Heart right ventricle (tissue), 16 donors: ENCODE results near the gene ALDH1L1. TPM values are rescaled to one million over a fixed set of nuclear protein-coding genes. Genes with fewer than 3 reads are reported as not detected.

Experiments used
- ATAC-seq, 8 donors: fragments of 200-7000 bp; cut with Tn5 transposase; one replicate each; pipeline ENCODE4 v1.9.1; 2020; ENCODE audit warnings: mild to moderate bottlenecking in 8 of 8, moderate library complexity in 8 of 8, moderate number of reproducible peaks in 1 of 8
- DNase-seq, 2 donors: peaks; one replicate each; pipeline ENCODE4 v3.0.0-alpha.2; 2020
- H3K27ac ChIP-seq, 10 donors: fragments of 200-600 bp; sonication (generic) in 2 of 10; one replicate each; pipeline versions ENCODE4 v1.5.0 to v1.8.0; 2020 to 2022; ENCODE audit warnings: mild to moderate bottlenecking in 3 of 10
- H3K27me3 ChIP-seq, 7 donors: fragments of 200-600 bp; one replicate each; pipeline ENCODE4 v1.8.0; 2021 to 2022; ENCODE audit warnings: mild to moderate bottlenecking in 2 of 7
- H3K36me3 ChIP-seq, 9 donors: fragments of 200-600 bp; sonication (generic) in 1 of 9; one replicate each; pipeline versions ENCODE4 v1.5.0 to v1.8.0; 2020 to 2022; ENCODE audit warnings: mild to moderate bottlenecking in 2 of 9
- H3K4me1 ChIP-seq, 9 donors: fragments of 200-600 bp; sonication (generic) in 1 of 9; one replicate each; pipeline versions ENCODE4 v1.5.0 to v1.8.0; 2020 to 2022; ENCODE audit warnings: mild to moderate bottlenecking in 4 of 9
- H3K4me3 ChIP-seq, 10 donors: fragments of 200-600 bp; sonication (generic) in 2 of 10; one replicate each; pipeline versions ENCODE4 v1.5.0 to v1.8.0; 2020 to 2022; ENCODE audit warnings: mild to moderate bottlenecking in 7 of 10, moderate library complexity in 2 of 10
- H3K9me3 ChIP-seq, 11 donors: fragments of 200-600 bp in 10 of 11; sonication (generic) in 2 of 11; one replicate each; pipeline versions ENCODE4 v1.5.0 to v1.8.0; 2013 to 2022; ENCODE audit warnings: mild to moderate bottlenecking in 2 of 11, control low read depth in 1 of 11, moderate library complexity in 1 of 11
- CTCF ChIP-seq, 9 donors: fragments of 200-600 bp; sonication (generic) in 2 of 9; IDR thresholded peaks; one replicate each; pipeline versions ENCODE4 v1.5.0 to v1.8.0; 2021 to 2022; ENCODE audit warnings: antibody characterized with exemption in 9 of 9, mild to moderate bottlenecking in 5 of 9, moderate library complexity in 1 of 9
- WGBS, 2 donors: extraction: QIAGEN DNeasy Blood & Tissue Kit; methylation state at CpG; one replicate each; pipeline ENCODE4 v1.1.7; 2013; ENCODE audit warnings: inconsistent platforms in 1 of 2; 5-methylcytosine and 5-hydroxymethylcytosine counted together
- intact Hi-C, 10 donors: fragments of 100-400 bp; cut with DNase I; formaldehyde crosslinking; loops; one replicate each; pipeline versions ENCODE4 v1.11.1 to v1.14.2; 2022
- polyA plus RNA-seq, 2 donors: library from polyadenylated mRNA; stranded (reverse); fragments of 200-250 nt; gene quantifications; one replicate each; pipeline ENCODE4 v1.2.3, GENCODE V29; 2013
- total RNA-seq, 10 donors: library from RNA; stranded (reverse); fragmentation: NEBNext Ultra II Directional in 3 of 10; extraction: Animal tissue kit (Norgen Biotek cat#: 25700) in 3 of 10; gene quantifications; one replicate each; pipeline versions ENCODE4 v1.2.1 to v1.2.4, GENCODE V29; 2021 to 2023
- donor health status: Arrhythmogenic right ventricular cardiomyopathy.
- donor health status: ischemic (EF 13 %, LVEDD 7.1; RV severe dilation, severe dysfunction).
- donor health status: healthy with polysubstance abuse.
- donor health status: DM: no; HTN: yes; CAD: no.
- donor health status: DM: no; HTN: no; CAD: no.
- donor health status: ischemic (EF 25% LVEDD 6.9; RV normal size, moderate dysfunction).
- donor health status: ischemic (EF 25% LVEDD 5.7; RV mildly dilated, moderate dysfunction).
- donor health status: healthy.
- donor health status: DM: yes; HTN: yes; CAD: no.
- donor health status: Ischemic cardiomyopathy.
- donor health status: ischemic (EF 35%, LVEDD 5.7; RV mildly dilated, moderate dysfunction).
- donor health status: nonischemic (EF 11% LVEDD 7.7; RV severe dilation, severe dysfunction).
- donor health status: DM: yes; HTN: yes; CAD: no.
- donor health status: PGD.
- donor health status: ischemic (EF 29% LVEDD 5.4; RV normal size, mild dysfunction).
- donor health status: nonischemic (EF 23%, LVEDD 6.1; RV moderate dilation, normal function).

Gene ALDH1L1
- total and polyA plus RNA-seq, 12 donors: 14.9 to 45.9 (median 31.7) TPM

GRCh38 chr3:126054870-126055269 is 125.5 kb downstream of the ALDH1L1 start:
- WGBS, 2 donors: 96 to 97% methylated on average over 5 of the region's 5 CpGs

GRCh38 chr3:126053949-126054569 is 126.3 kb downstream of the ALDH1L1 start:
- no peak for TF ChIP-seq CTCF (IDR thresholded peaks at IDR 0.05)

More at GRCh38 chr3:126054870-126055269, 125.5 kb downstream of the ALDH1L1 start:
- ATAC-seq (no peak), DNase-seq (no peak)
- H3K4me3 ChIP-seq: no peak overlapping the region
- no peaks in the 10 kb centered on the region for H3K27me3 ChIP-seq
- no peak for TF ChIP-seq CTCF (IDR thresholded peaks at IDR 0.05)
- H3K9me3 ChIP-seq: no peaks in the 10 kb centered on the region
- H3K4me1 ChIP-seq: peaks cover 0 to 32% (median 17%) of the 10 kb centered on the region in 9 donors
- H3K36me3 ChIP-seq: peaks cover 0 to 12% (median 0%) of the 10 kb centered on the region in 9 donors
- no peak overlapping the region for H3K27ac ChIP-seq
- intact Hi-C loops: no loop called here

More at GRCh38 chr3:126053949-126054569, 126.3 kb downstream of the ALDH1L1 start:
- intact Hi-C loops: no loop called here
- Histone ChIP-seq H3K4me1 (peaks cover 0 to 31% (median 17%) of the 10 kb centered on the region in 9 donors), H3K36me3 (peaks cover 0 to 15% (median 0%) of the 10 kb centered on the region in 9 donors), H3K27ac (no peak overlapping the region), H3K27me3 (no peaks in the 10 kb centered on the region), H3K9me3 (no peaks in the 10 kb centered on the region), H3K4me3 (no peak overlapping the region)
- no peak for ATAC-seq
- DNase-seq: no peak
- 96 to 98% methylated on average over 6 of the region's 6 CpGs for WGBS, 2 donors

Other genes with a start within 250 kb of the ALDH1L1 start
- gene ROPN1B, start 211.4 kb downstream of the ALDH1L1 start, total RNA-seq: 1 to 10 TPM; 1.2 to 4.7 (median 3.2) TPM
- 1 to 10 TPM; 1.5 to 3.7 TPM for gene ROPN1B, start 211.4 kb downstream of the ALDH1L1 start, polyA plus RNA-seq
- gene SLC41A3, start 96.5 kb downstream of the ALDH1L1 start, total RNA-seq: 10 to 100 TPM; 29.4 to 48.2 (median 40.1) TPM
- 10 to 100 TPM; 28.6 to 49.5 TPM for gene SLC41A3, start 96.5 kb downstream of the ALDH1L1 start, polyA plus RNA-seq
- 10 to 100 TPM; 13.5 to 57.1 (median 27.1) TPM for gene KLF15, start 176.8 kb upstream of the ALDH1L1 start, total RNA-seq
- gene KLF15, start 176.8 kb upstream of the ALDH1L1 start, polyA plus RNA-seq: 10 to 100 TPM; 30.1 to 61.3 TPM
- gene CFAP100, start 214.3 kb upstream of the ALDH1L1 start, total RNA-seq: not detected
- gene CFAP100, start 214.3 kb upstream of the ALDH1L1 start, polyA plus RNA-seq: not detected